HepG2 (cell line): ENCODE data around the gene MFAP3L. TPM values are rescaled to one million over a fixed set of nuclear protein-coding genes. Genes with fewer than 3 reads are reported as not detected.

ENCODE experiments used
- GABPB1 ChIP-seq: IDR thresholded peaks from 2 replicates; pipeline ENCODE4 v1.6.1; 2016; ENCODE audit warnings: mild to moderate bottlenecking, missing genetic modification reagents, moderate library complexity, missing compliant biosample characterization
- HOMEZ ChIP-seq: IDR thresholded peaks from 2 replicates; pipeline ENCODE4 v1.6.1; 2016; ENCODE audit warnings: low read depth
- KDM5A ChIP-seq: fragments of 200-600 bp; sonication (generic); IDR thresholded peaks from 2 replicates; pipeline ENCODE4 v1.7.0; 2018; ENCODE audit warnings: antibody characterized with exemption, mild to moderate bottlenecking, low read length, borderline replicate concordance
- KMT2B ChIP-seq: IDR thresholded peaks from 2 replicates; pipeline ENCODE4 v1.6.1; 2016; ENCODE audit warnings: missing genetic modification reagents, missing compliant biosample characterization
- ONECUT2 ChIP-seq: sonication (generic); formaldehyde crosslinking; IDR thresholded peaks from 2 replicates; pipeline ENCODE4 v1.4.0; 2020; ENCODE audit warnings: missing genetic modification reagents
- PITX1 ChIP-seq: sonication (generic); formaldehyde crosslinking; IDR thresholded peaks from 2 replicates; pipeline ENCODE4 v1.5.1; 2020; ENCODE audit warnings: mild to moderate bottlenecking, missing genetic modification reagents
- POLR2AphosphoS2 ChIP-seq: IDR thresholded peaks from 2 replicates; pipeline ENCODE4 v1.6.1; 2011; ENCODE audit warnings: low read depth, low read length, improper control_type of control experiment
- SETDB1 ChIP-seq: sonication (generic); formaldehyde crosslinking; IDR thresholded peaks from 2 replicates; pipeline ENCODE4 v1.5.1; 2020; ENCODE audit warnings: missing genetic modification reagents, mild to moderate bottlenecking, borderline replicate concordance
- SNAPC2 ChIP-seq: sonication (generic); formaldehyde crosslinking; IDR thresholded peaks from 2 replicates; pipeline ENCODE4 v1.8.1; 2022; ENCODE audit warnings: mild to moderate bottlenecking, missing genetic modification reagents
- SSRP1 ChIP-seq: IDR thresholded peaks from 2 replicates; pipeline ENCODE4 v1.6.1; 2016; ENCODE audit warnings: control low read depth
- ZFP82 ChIP-seq: sonication (generic); formaldehyde crosslinking; IDR thresholded peaks from 2 replicates; pipeline ENCODE4 v1.5.1; 2020; ENCODE audit warnings: mild to moderate bottlenecking, missing genetic modification reagents, borderline replicate concordance
- ZKSCAN1 ChIP-seq: fragments of 150-350 bp; IDR thresholded peaks from 2 replicates; pipeline ENCODE4 v1.6.1; 2014; ENCODE audit warnings: low read length
- ZNF180 ChIP-seq: sonication (generic); formaldehyde crosslinking; IDR thresholded peaks from 2 replicates; pipeline ENCODE4 v1.4.0; 2020; ENCODE audit warnings: low read depth, missing genetic modification reagents, borderline replicate concordance
- ZNF530 ChIP-seq: sonication (generic); formaldehyde crosslinking; IDR thresholded peaks from 2 replicates; pipeline ENCODE4 v1.5.0; 2020; ENCODE audit warnings: low read depth, mild to moderate bottlenecking, missing genetic modification reagents
- ZSCAN20 ChIP-seq: sonication (generic); formaldehyde crosslinking; IDR thresholded peaks from 2 replicates; pipeline ENCODE4 v1.4.0; 2020; ENCODE audit warnings: missing genetic modification reagents, mild to moderate bottlenecking, borderline replicate concordance
- polyA plus RNA-seq, 8 experiments: library from polyadenylated mRNA; depleted of rRNA in 3 of 8; stranded (reverse) in 7 of 8; unstranded in 1 of 8; fragments of >200 nt; fragmentation: Illumina TruSeq in 4 of 8; extraction: Trizol in 4 of 8; gene quantifications; 2 replicates each; pipeline versions ENCODE4 v1.2.1 to v1.2.3, GENCODE V29; 2011 to 2016; ENCODE audit warnings: low read depth in 4 of 8, missing spikeins in 1 of 8, mixed read lengths in 1 of 8; ENCODE audit not compliant: insufficient read depth in 1 of 8
- total RNA-seq, 5 experiments: library from RNA; depleted of rRNA; stranded (reverse); fragments of >200 nt; fragmentation: Illumina TruSeq; extraction: Trizol; gene quantifications; 2 replicates each; pipeline ENCODE4 v1.2.3, GENCODE V29; 2016; ENCODE audit warnings: low read depth in 1 of 5
- TF ChIP-seq, protein P1 (sequence below): sonication (generic); formaldehyde crosslinking; IDR thresholded peaks from 2 replicates; pipeline ENCODE4 v1.9.0; 2021; ENCODE audit warnings: mild to moderate bottlenecking, missing genetic modification reagents
- TF ChIP-seq, protein P2 (sequence below): sonication (generic); formaldehyde crosslinking; IDR thresholded peaks from 2 replicates; pipeline ENCODE4 v1.8.0; 2022; ENCODE audit warnings: missing genetic modification reagents, mild to moderate bottlenecking, borderline replicate concordance

The MFAP3L gene
- total and polyA plus RNA-seq, 2 of the 13 experiments (the other 11 are each of a cell fraction or from before 2014, with no cell fraction given), result 1.5 to 3.6 TPM

- TF ChIP-seq SETDB1 (CRISPR knock-in tag) (no peak), KDM5A (no peak), POLR2AphosphoS2 (no peak), ONECUT2 (CRISPR knock-in tag) (peak; percentile 56; the same call in 1 of the 2 replicates), ZNF180 (CRISPR knock-in tag) (no peak), GABPB1 (peak; percentile 65; the same call in 1 of the 2 replicates), SNAPC2 (CRISPR knock-in tag) (0 out of 2 replicates have a peak, but pooled peaks have one; percentile 6), SSRP1 (CRISPR knock-in tag) (0 out of 2 replicates have a peak, but pooled peaks have one; percentile 22), ZFP82 (CRISPR knock-in tag) (no peak), ZSCAN20 (CRISPR knock-in tag) (peak; percentile 26; the same call in 1 of the 2 replicates), KMT2B (CRISPR knock-in tag) (peak; percentile 35; the same call in 1 of the 2 replicates), ZKSCAN1 (no peak), HOMEZ (CRISPR knock-in tag) (peak; percentile 57), PITX1 (CRISPR knock-in tag) (no peak), ZNF530 (CRISPR knock-in tag) (no peak)
- TF ChIP-seq, protein P1, sequence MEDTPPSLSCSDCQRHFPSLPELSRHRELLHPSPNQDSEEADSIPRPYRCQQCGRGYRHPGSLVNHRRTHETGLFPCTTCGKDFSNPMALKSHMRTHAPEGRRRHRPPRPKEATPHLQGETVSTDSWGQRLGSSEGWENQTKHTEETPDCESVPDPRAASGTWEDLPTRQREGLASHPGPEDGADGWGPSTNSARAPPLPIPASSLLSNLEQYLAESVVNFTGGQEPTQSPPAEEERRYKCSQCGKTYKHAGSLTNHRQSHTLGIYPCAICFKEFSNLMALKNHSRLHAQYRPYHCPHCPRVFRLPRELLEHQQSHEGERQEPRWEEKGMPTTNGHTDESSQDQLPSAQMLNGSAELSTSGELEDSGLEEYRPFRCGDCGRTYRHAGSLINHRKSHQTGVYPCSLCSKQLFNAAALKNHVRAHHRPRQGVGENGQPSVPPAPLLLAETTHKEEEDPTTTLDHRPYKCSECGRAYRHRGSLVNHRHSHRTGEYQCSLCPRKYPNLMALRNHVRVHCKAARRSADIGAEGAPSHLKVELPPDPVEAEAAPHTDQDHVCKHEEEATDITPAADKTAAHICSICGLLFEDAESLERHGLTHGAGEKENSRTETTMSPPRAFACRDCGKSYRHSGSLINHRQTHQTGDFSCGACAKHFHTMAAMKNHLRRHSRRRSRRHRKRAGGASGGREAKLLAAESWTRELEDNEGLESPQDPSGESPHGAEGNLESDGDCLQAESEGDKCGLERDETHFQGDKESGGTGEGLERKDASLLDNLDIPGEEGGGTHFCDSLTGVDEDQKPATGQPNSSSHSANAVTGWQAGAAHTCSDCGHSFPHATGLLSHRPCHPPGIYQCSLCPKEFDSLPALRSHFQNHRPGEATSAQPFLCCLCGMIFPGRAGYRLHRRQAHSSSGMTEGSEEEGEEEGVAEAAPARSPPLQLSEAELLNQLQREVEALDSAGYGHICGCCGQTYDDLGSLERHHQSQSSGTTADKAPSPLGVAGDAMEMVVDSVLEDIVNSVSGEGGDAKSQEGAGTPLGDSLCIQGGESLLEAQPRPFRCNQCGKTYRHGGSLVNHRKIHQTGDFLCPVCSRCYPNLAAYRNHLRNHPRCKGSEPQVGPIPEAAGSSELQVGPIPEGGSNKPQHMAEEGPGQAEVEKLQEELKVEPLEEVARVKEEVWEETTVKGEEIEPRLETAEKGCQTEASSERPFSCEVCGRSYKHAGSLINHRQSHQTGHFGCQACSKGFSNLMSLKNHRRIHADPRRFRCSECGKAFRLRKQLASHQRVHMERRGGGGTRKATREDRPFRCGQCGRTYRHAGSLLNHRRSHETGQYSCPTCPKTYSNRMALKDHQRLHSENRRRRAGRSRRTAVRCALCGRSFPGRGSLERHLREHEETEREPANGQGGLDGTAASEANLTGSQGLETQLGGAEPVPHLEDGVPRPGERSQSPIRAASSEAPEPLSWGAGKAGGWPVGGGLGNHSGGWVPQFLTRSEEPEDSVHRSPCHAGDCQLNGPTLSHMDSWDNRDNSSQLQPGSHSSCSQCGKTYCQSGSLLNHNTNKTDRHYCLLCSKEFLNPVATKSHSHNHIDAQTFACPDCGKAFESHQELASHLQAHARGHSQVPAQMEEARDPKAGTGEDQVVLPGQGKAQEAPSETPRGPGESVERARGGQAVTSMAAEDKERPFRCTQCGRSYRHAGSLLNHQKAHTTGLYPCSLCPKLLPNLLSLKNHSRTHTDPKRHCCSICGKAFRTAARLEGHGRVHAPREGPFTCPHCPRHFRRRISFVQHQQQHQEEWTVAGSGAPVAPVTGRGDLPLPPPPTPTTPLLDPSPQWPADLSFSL (CRISPR knock-in tag), result no peak; the same call in 1 of the 2 replicates
- TF ChIP-seq, protein P2, sequence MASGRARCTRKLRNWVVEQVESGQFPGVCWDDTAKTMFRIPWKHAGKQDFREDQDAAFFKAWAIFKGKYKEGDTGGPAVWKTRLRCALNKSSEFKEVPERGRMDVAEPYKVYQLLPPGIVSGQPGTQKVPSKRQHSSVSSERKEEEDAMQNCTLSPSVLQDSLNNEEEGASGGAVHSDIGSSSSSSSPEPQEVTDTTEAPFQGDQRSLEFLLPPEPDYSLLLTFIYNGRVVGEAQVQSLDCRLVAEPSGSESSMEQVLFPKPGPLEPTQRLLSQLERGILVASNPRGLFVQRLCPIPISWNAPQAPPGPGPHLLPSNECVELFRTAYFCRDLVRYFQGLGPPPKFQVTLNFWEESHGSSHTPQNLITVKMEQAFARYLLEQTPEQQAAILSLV (CRISPR knock-in tag), result peak; percentile 89
Observed at GRCh38 chr4:170027181-170027829, 1.1 kb upstream of the MFAP3L start (continued).
